GM06990 (cell line): ENCODE measurements around the gene KLHL29.

Experiments used
- DNase-seq: peaks from one replicate; pipeline ENCODE4 v3.0.0-alpha.2; 2011; ENCODE audit not compliant: insufficient read length; ENCODE audit errors: extremely low read depth
- H3K27me3 ChIP-seq: replicated peaks from 2 replicates; pipeline ENCODE4 v1.6.0; 2011; ENCODE audit warnings: low read length; ENCODE audit not compliant: control insufficient read depth, insufficient read depth
- H3K36me3 ChIP-seq: 2 replicates; pipeline ENCODE4 v1.5.1; 2011; ENCODE audit warnings: low read length; ENCODE audit not compliant: control insufficient read depth, insufficient read depth
- H3K4me3 ChIP-seq: replicated peaks from 2 replicates; pipeline ENCODE4 v1.5.1; 2011; ENCODE audit warnings: low read depth, mild to moderate bottlenecking, control low read depth, low read length
- TF ChIP-seq, protein P1 (sequence below): IDR thresholded peaks from 2 replicates; pipeline ENCODE4 v1.5.1; 2011; ENCODE audit warnings: low read length, control low read depth, mild to moderate bottlenecking, inconsistent platforms; ENCODE audit not compliant: insufficient read depth, poor library complexity, severe bottlenecking

The KLHL29 gene

DNA sequence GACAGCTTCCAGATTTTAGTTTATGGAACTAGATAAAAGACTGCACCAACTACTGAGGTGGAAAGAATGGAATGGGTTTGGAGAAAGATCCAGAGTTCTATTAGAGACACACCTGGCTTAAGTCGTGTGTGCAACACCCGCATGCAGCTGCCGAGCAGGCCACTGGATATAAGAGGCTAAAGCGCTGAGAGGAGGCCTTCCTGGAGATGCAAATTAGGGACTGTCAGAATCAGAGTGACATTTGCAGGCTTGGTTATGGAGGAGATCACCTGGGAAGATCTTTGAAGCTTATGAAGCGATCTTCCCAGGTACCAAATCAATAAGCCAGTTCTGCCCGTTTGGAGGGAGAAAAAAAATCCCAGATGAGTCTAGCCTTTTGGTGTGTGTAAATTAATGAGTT is 30.4 kb upstream of the KLHL29 start:
- TF ChIP-seq, protein P1, sequence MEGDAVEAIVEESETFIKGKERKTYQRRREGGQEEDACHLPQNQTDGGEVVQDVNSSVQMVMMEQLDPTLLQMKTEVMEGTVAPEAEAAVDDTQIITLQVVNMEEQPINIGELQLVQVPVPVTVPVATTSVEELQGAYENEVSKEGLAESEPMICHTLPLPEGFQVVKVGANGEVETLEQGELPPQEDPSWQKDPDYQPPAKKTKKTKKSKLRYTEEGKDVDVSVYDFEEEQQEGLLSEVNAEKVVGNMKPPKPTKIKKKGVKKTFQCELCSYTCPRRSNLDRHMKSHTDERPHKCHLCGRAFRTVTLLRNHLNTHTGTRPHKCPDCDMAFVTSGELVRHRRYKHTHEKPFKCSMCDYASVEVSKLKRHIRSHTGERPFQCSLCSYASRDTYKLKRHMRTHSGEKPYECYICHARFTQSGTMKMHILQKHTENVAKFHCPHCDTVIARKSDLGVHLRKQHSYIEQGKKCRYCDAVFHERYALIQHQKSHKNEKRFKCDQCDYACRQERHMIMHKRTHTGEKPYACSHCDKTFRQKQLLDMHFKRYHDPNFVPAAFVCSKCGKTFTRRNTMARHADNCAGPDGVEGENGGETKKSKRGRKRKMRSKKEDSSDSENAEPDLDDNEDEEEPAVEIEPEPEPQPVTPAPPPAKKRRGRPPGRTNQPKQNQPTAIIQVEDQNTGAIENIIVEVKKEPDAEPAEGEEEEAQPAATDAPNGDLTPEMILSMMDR = no peak
- no peaks in the 10 kb centered on the region for H3K36me3 ChIP-seq
- no peaks in the 10 kb centered on the region; the same call in 1 of the 2 replicates for H3K27me3 ChIP-seq
- no peak overlapping the region for H3K4me3 ChIP-seq
- DNase-seq = no peak

DNA sequence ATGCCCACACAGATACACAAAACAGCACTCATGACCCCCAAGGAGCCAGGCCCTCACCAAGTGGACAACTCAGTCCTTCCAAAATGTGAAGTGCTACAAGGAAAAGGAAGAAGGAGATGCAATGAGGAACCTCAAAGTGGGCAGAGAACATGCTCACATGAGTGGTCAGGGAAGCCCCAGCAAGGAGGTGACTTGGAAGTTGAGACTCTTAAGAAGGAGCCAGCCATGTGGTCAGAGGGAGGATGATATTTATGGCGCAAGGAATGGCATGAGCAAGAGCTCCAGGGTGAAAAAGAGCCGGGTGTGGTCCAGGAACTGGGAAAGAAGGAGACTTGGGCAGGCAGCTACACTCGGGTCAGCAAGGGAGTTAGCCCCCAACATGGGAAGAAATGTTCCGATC is 30.0 kb upstream of the KLHL29 start:
- no peaks in the 10 kb centered on the region for H3K36me3 ChIP-seq
- no peak for DNase-seq
- TF ChIP-seq, protein P1 = no peak
- H3K4me3 ChIP-seq = no peak overlapping the region
- H3K27me3 ChIP-seq = no peaks in the 10 kb centered on the region; the same call in 1 of the 2 replicates

DNA sequence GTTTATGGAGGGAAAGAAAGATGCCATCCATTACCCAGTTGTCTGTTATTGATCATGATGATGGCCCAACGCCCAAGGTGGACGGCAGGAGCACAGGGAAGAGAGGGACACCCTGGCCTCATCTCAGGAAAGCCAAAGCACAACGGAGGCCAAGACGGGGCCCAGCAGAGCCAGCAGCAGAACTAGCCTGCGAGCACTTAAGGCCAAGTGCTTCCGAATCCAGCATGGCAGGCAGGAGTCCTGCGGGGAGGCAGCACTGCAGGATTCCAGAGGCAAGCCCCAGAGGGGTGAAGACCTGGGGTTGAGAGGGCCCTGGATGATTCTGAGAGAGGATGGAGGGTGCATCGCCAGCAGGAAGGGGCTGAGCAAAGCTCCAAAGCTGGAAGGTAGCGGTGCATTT is 28.3 kb upstream of the KLHL29 start:
- no peak for DNase-seq
- no peaks in the 10 kb centered on the region; the same call in 1 of the 2 replicates for H3K27me3 ChIP-seq
- no peak overlapping the region for H3K4me3 ChIP-seq
- no peaks in the 10 kb centered on the region for H3K36me3 ChIP-seq
- TF ChIP-seq, protein P1 = no peak

DNA sequence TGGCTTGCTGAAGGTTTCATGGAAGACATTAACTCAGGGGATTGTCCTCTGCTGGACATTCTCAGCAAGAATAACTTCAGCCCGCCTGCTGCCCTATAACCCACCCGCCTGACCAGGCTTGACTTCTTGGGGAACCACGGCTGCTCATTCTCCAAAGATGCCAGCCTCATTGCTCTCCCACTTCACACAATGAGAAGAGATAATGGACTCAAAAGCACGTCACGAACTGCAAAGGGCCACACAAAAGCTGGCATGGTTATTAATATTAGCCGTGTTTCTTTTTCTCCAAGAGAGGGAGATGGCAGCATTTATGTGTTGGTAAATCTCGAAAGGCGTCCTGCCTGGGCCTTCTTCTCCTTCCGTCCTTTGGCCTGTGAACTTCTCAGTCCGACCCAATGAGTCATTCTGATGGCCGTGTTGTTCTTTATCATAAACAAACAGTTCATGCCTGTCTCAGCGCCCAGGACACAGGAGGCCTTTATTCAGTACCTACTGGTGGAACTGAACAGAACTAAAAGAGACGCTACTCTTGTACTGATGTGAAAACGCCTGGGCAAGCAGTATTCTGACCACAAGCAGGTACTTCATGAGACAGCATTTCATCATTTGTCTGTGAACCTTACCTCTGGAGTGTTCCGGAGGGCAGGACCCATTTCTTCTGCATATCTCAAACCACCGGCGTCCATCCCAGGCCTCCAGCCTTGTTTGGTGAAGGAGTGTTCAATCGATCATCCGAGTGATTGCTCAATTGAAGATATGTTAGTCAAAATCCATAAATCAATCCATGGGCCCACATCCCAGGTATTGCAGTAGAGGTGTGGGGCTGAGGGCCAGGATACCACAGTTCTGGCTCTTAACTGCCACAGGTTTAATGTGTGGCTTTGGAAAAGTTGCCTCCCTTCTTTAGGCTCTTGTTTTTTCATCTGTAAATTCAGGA is 25.1 kb upstream of the KLHL29 start:
- no peak for DNase-seq
- TF ChIP-seq, protein P1 = no peak
- Histone ChIP-seq H3K4me3 (no peak overlapping the region), H3K27me3 (no peaks in the 10 kb centered on the region), H3K36me3 (no peaks in the 10 kb centered on the region)

DNA sequence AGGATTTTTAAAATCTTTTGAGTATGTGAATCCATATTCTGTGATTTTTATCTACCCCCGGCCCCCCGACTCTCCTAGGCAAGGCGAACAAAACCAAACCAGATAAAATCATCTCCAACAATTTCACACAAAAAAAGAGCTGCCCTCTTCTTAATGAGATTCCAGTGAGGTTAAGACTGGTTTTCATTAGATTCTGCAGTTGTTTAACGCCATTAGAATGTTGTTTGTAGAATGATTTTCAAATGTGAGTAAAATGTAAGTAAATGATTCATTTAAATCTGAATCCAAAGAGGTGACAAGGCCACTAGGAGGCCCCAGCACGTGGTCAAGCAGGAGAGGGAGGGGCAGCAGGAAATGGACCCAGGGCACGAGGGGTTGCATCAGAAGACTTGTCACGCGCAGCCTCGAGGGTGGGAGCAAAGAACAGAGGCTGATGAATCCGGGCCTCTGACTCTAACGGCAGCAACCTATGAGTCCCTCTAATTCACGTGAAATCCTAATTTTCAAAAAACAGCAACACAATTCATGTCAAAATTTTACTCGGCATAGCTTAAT is 24.3 kb upstream of the KLHL29 start:
- TF ChIP-seq, protein P1 = no peak
- no peak for DNase-seq
- Histone ChIP-seq H3K4me3 (no peak overlapping the region), H3K36me3 (no peaks in the 10 kb centered on the region), H3K27me3 (no peaks in the 10 kb centered on the region)
